Kidney (tissue), 14 donors: ENCODE data around the gene ZCWPW1. TPM values are rescaled to one million over a fixed set of nuclear protein-coding genes. Genes with fewer than 3 reads are reported as not detected.

Source experiments
- DNase-seq, 5 donors: peaks; one replicate each; pipeline ENCODE4 v3.0.0-alpha.2; 2013 to 2020
- FAIRE-seq: peaks from 2 replicates; lab custom pipeline; 2012; peaks lifted over from hg19 to GRCh38; lab: Jason Lieb, UNC
- H3K27ac ChIP-seq, 2 donors: one replicate each; pipeline ENCODE4 v1.7.0; 2013; ENCODE audit warnings: low read depth in 2 of 2, low read length in 2 of 2, inconsistent platforms in 1 of 2
- H3K27me3 ChIP-seq: one replicate; pipeline ENCODE4 v1.7.1; 2013; ENCODE audit warnings: low read length, inconsistent platforms; ENCODE audit not compliant: control insufficient read depth, insufficient read depth
- H3K36me3 ChIP-seq, 3 donors: one replicate each; pipeline versions ENCODE4 v1.7.0 to v1.7.1; 2013; ENCODE audit warnings: low read length in 3 of 3, control low read depth in 1 of 3, inconsistent platforms in 1 of 3; ENCODE audit not compliant: insufficient read depth in 3 of 3, control insufficient read depth in 2 of 3
- H3K4me1 ChIP-seq, 3 donors: one replicate each; pipeline versions ENCODE4 v1.7.0 to v1.7.1; 2013; ENCODE audit warnings: low read length in 3 of 3, inconsistent platforms in 1 of 3, low read depth in 1 of 3; ENCODE audit not compliant: control insufficient read depth in 2 of 3, insufficient read depth in 2 of 3
- H3K4me3 ChIP-seq, 3 donors: one replicate each; pipeline versions ENCODE4 v1.7.0 to v1.8.1; 2013; ENCODE audit warnings: low read length in 3 of 3, control low read depth in 1 of 3, inconsistent platforms in 1 of 3
- H3K9ac ChIP-seq, 3 donors: one replicate each; pipeline versions ENCODE4 v1.7.0 to v1.7.1; 2013; ENCODE audit warnings: low read length in 3 of 3, control low read depth in 1 of 3, inconsistent platforms in 1 of 3
- H3K9me3 ChIP-seq, 3 donors: one replicate each; pipeline versions ENCODE4 v1.7.0 to v1.7.1; 2013; ENCODE audit warnings: low read length in 3 of 3, control low read depth in 1 of 3, inconsistent platforms in 1 of 3; ENCODE audit not compliant: control insufficient read depth in 2 of 3, insufficient read depth in 1 of 3
- CTCF ChIP-seq: IDR thresholded peaks from 3 replicates; pipeline ENCODE4 v1.5.1; 2012; ENCODE audit warnings: mild to moderate bottlenecking, moderate library complexity, borderline replicate concordance; ENCODE audit not compliant: insufficient read depth; ENCODE audit errors: extremely low read depth
- intact Hi-C: fragments of 100-400 bp; cut with DNase I; formaldehyde crosslinking; loops from one replicate; pipeline ENCODE4 v1.11.1; 2022
- polyA plus RNA-seq: library from polyadenylated mRNA; stranded (reverse); fragments of 350-450 nt; fragmentation: Illumina TruSeq; extraction: RNeasy Lipid Tissue Mini Kit (QIAGEN cat#74804); gene quantifications from one replicate; pipeline ENCODE4 v1.2.3, GENCODE V29; 2014; ENCODE audit warnings: low read depth, low replicate concordance; ENCODE audit not compliant: insufficient read depth
- total RNA-seq: library from RNA; stranded (reverse); fragmentation: NEBNext Ultra II Directional; extraction: Animal tissue kit (Norgen Biotek cat#: 25700); gene quantifications from one replicate; pipeline ENCODE4 v1.2.1, GENCODE V29; 2021
- donor health status: control.
- donor health status: control.
- donor health status: control.
- donor health status: control.
- donor health status: control.
- donor health status: DM: yes; HTN: yes; CAD: no.
- donor health status: Normal renal cell carcinoma (clear cell type).

Gene ZCWPW1
- total and polyA plus RNA-seq, 2 donors from 2014 or later = 3.0 to 7.9 TPM

GRCh38 chr7:100401811-100402210 is 26.7 kb downstream of the ZCWPW1 start:
- Histone ChIP-seq H3K9ac (no peak overlapping the region), H3K27ac (no peak overlapping the region), H3K27me3 (no peaks in the 10 kb centered on the region), H3K36me3 (no peaks in the 10 kb centered on the region), H3K4me1 (no peaks in the 10 kb centered on the region), H3K4me3 (no peak overlapping the region), H3K9me3 (no peaks in the 10 kb centered on the region)
- no peak for TF ChIP-seq CTCF
- intact Hi-C loops = no loop called here
- DNase-seq (no peak), FAIRE-seq (no peak)

GRCh38 chr7:100400656-100401055 is 27.8 kb downstream of the ZCWPW1 start:
- Histone ChIP-seq H3K27ac (no peak overlapping the region), H3K4me1 (no peaks in the 10 kb centered on the region), H3K4me3 (no peak overlapping the region), H3K9me3 (no peaks in the 10 kb centered on the region), H3K9ac (no peak overlapping the region), H3K36me3 (no peaks in the 10 kb centered on the region), H3K27me3 (no peaks in the 10 kb centered on the region)
- DNase-seq = peak in 4 of 5 donors; percentile 68 to 75 (median 70)
- no peak for FAIRE-seq
- TF ChIP-seq CTCF = no peak
- intact Hi-C loops = no loop called here

- DNase-seq (no peak), FAIRE-seq (no peak)
- Histone ChIP-seq H3K36me3 (no peaks in the 10 kb centered on the region), H3K27ac (no peak overlapping the region), H3K4me3 (no peak overlapping the region), H3K9me3 (no peaks in the 10 kb centered on the region), H3K9ac (no peak overlapping the region), H3K27me3 (no peaks in the 10 kb centered on the region), H3K4me1 (no peaks in the 10 kb centered on the region)
- intact Hi-C loops = no loop called here
- TF ChIP-seq CTCF = no peak
These were observed 28.5 kb downstream of the ZCWPW1 start for GRCh38 chr7:100400041-100400440.

- Histone ChIP-seq H3K36me3 (no peaks in the 10 kb centered on the region), H3K4me3 (no peak overlapping the region), H3K27ac (no peak overlapping the region), H3K9me3 (no peaks in the 10 kb centered on the region), H3K9ac (no peak overlapping the region), H3K4me1 (no peaks in the 10 kb centered on the region), H3K27me3 (no peaks in the 10 kb centered on the region)
- FAIRE-seq (no peak), DNase-seq (no peak)
- TF ChIP-seq CTCF = no peak
- intact Hi-C loops = no loop called here
These were observed 30.3 kb downstream of the ZCWPW1 start for GRCh38 chr7:100398239-100398638.
